HCT116 (cell line): Measurements from ENCODE around the gene PIK3R1. TPM values are rescaled to one million over a fixed set of nuclear protein-coding genes. Genes with fewer than 3 reads are reported as not detected.

ENCODE experiments used
- ATAC-seq: fragments of 200-7000 bp; cut with Tn5 transposase; 2 replicates; pipeline ENCODE4 v1.9.1; 2020; ENCODE audit warnings: mild to moderate bottlenecking, moderate library complexity
- BruUV-seq: library from RNA; stranded (reverse); fragments of 400-500 nt; replicated peaks from 2 replicates; lab custom pipeline; 2021; lab: Mats Ljungman, UMichigan
- CTCF ChIA-PET: fragments of 300-600 bp; sonication (Branson Sonifier 250); formaldehyde crosslinking; loops from one replicate; lab custom pipeline; 2021; ENCODE audit warnings: antibody characterized with exemption; lab: Charles Lee
- POLR2A ChIA-PET: fragments of 300-600, 350-600 bp; sonication (Branson Sonifier 250); formaldehyde crosslinking; loops from one replicate; lab custom pipeline; 2021; ENCODE audit warnings: antibody characterized with exemption; lab: Charles Lee
- RAD21 ChIA-PET, 2 experiments: fragments of 300-600 bp; sonication (Branson Sonifier 250); formaldehyde crosslinking; loops; one replicate each; lab custom pipeline; 2023; ENCODE audit warnings: low total read pairs in 2 of 2; ENCODE audit not compliant: uncharacterized antibody in 2 of 2, unreplicated experiment in 2 of 2, low non-redundant PET in 1 of 2; lab: Charles Lee
- DNase-seq: peaks from one replicate; pipeline ENCODE4 v3.0.0-alpha.2; 2010; ENCODE audit warnings: low read depth, low spot score
- H2AFZ ChIP-seq: fragments of 200-600 bp; shearing (Covaris generic), sonication (generic); 2 replicates; pipeline ENCODE4 v1.6.1; 2017; ENCODE audit warnings: low read depth, mixed run types, mixed read lengths, antibody characterized with exemption, low read length; ENCODE audit not compliant: poor library complexity, severe bottlenecking
- H3K27ac ChIP-seq: 2 replicates; pipeline ENCODE4 v1.5.1; 2012; ENCODE audit warnings: low read depth, low read length
- H3K27me3 ChIP-seq: fragments of 200-600 bp; sonication (generic); 2 replicates; pipeline ENCODE4 v1.6.1; 2016; ENCODE audit warnings: mixed run types, low read length, mixed read lengths; ENCODE audit not compliant: insufficient read depth
- H3K36me3 ChIP-seq, 2 experiments: fragments of 200-500 bp in 1 of 2; fragments of 200-600 bp in 1 of 2; sonication (Bioruptor generic) in 1 of 2; sonication (generic) in 1 of 2; 2 replicates each; pipeline versions ENCODE4 v1.5.1 to v1.6.1; 2014 to 2016; ENCODE audit warnings: low read length in 2 of 2, inconsistent platforms in 1 of 2, mixed read lengths in 1 of 2, mixed run types in 1 of 2; ENCODE audit not compliant: insufficient read depth in 2 of 2, control insufficient read depth in 1 of 2
- H3K4me1 ChIP-seq, 2 experiments: fragments of 200-600 bp in 1 of 2; sonication (generic) in 1 of 2; 2 replicates each; pipeline versions ENCODE4 v1.5.1 to v1.6.1; 2012 to 2017; ENCODE audit warnings: low read length in 2 of 2, inconsistent platforms in 1 of 2, mild to moderate bottlenecking in 1 of 2, mixed read lengths in 1 of 2, mixed run types in 1 of 2, moderate library complexity in 1 of 2; ENCODE audit not compliant: insufficient read depth in 2 of 2, control insufficient read depth in 1 of 2
- H3K4me2 ChIP-seq: fragments of 200-600 bp; sonication (generic); 2 replicates; pipeline ENCODE4 v1.6.1; 2017; ENCODE audit warnings: mixed run types, low read length, mixed read lengths
- H3K4me3 ChIP-seq, 2 experiments: fragments of 200-600 bp in 1 of 2; sonication (generic) in 1 of 2; replicated peaks in 1 of 2; 2 replicates each; pipeline ENCODE4 v1.5.1; 2011 to 2016; ENCODE audit warnings: low read length in 2 of 2, control low read depth in 1 of 2, low read depth in 1 of 2, mild to moderate bottlenecking in 1 of 2, mixed read lengths in 1 of 2, mixed run types in 1 of 2
- H3K79me2 ChIP-seq: fragments of 200-600 bp; sonication (generic); 2 replicates; pipeline ENCODE4 v1.6.1; 2017; ENCODE audit warnings: mild to moderate bottlenecking, mixed run types, low read length, moderate library complexity, mixed read lengths; ENCODE audit not compliant: insufficient read depth
- H3K9ac ChIP-seq: fragments of 200-600 bp; sonication (generic); 2 replicates; pipeline ENCODE4 v1.6.1; 2016; ENCODE audit warnings: low read length, mixed read lengths
- H3K9me2 ChIP-seq: fragments of 200-600 bp; sonication (generic), shearing (Covaris generic); 2 replicates; pipeline ENCODE4 v1.6.1; 2017; ENCODE audit warnings: mixed run types, mild to moderate bottlenecking, moderate library complexity; ENCODE audit not compliant: insufficient read depth
- H3K9me3 ChIP-seq, 2 experiments: fragments of 200-500 bp in 1 of 2; fragments of 200-600 bp in 1 of 2; sonication (Bioruptor generic) in 1 of 2; sonication (generic) in 1 of 2; 2 replicates each; pipeline ENCODE4 v1.6.1; 2014 to 2017; ENCODE audit warnings: low read length in 2 of 2, mixed read lengths in 2 of 2, inconsistent platforms in 1 of 2, low read depth in 1 of 2, mild to moderate bottlenecking in 1 of 2, mixed run types in 1 of 2, moderate library complexity in 1 of 2; ENCODE audit not compliant: control insufficient read depth in 1 of 2, insufficient read depth in 1 of 2
- H4K20me1 ChIP-seq: fragments of 200-600 bp; sonication (generic), shearing (Covaris generic); 2 replicates; pipeline ENCODE4 v1.6.1; 2017; ENCODE audit warnings: mixed run types, mild to moderate bottlenecking, moderate library complexity; ENCODE audit not compliant: insufficient read depth
- CBX3 ChIP-seq: IDR thresholded peaks from 2 replicates; pipeline ENCODE4 v1.6.1; 2012; ENCODE audit warnings: low read depth
- EGR1 ChIP-seq: IDR thresholded peaks from 2 replicates; pipeline ENCODE4 v1.6.1; 2012; ENCODE audit warnings: low read depth
- EZH2 ChIP-seq: fragments of 200-600 bp; sonication (generic); IDR thresholded peaks from 2 replicates; pipeline ENCODE4 v1.6.1; 2017; ENCODE audit warnings: antibody characterized with exemption, mixed run types
- EZH2phosphoT487 ChIP-seq: fragments of 200-600 bp; IDR thresholded peaks from 2 replicates; pipeline ENCODE4 v1.6.1; 2018; ENCODE audit warnings: antibody characterized with exemption, borderline replicate concordance
- FOSL1 ChIP-seq: IDR thresholded peaks from 2 replicates; pipeline ENCODE4 v1.6.1; 2012; ENCODE audit warnings: low read depth
- JUND ChIP-seq: IDR thresholded peaks from 2 replicates; pipeline ENCODE4 v1.6.1; 2012
- POLR2AphosphoS5 ChIP-seq: IDR thresholded peaks from 2 replicates; pipeline ENCODE4 v1.6.1; 2011; ENCODE audit warnings: mild to moderate bottlenecking, low read depth, low read length, moderate library complexity
- SIN3A ChIP-seq: IDR thresholded peaks from 2 replicates; pipeline ENCODE4 v1.6.1; 2012; ENCODE audit warnings: low read depth
- SRF ChIP-seq: IDR thresholded peaks from 2 replicates; pipeline ENCODE4 v1.6.1; 2012; ENCODE audit warnings: low read depth
- TCF7L2 ChIP-seq: IDR thresholded peaks from 2 replicates; pipeline ENCODE4 v1.7.0; 2011; ENCODE audit warnings: borderline replicate concordance, inconsistent platforms; ENCODE audit not compliant: insufficient read depth, insufficient read length; ENCODE audit errors: extremely low read depth
- YY1 ChIP-seq: IDR thresholded peaks from 2 replicates; pipeline ENCODE4 v1.6.1; 2011; ENCODE audit warnings: low read length, low read depth, moderate library complexity, mild to moderate bottlenecking; ENCODE audit not compliant: insufficient replicate concordance; ENCODE audit errors: extremely low read depth
- intact Hi-C: fragments of 100-400 bp; cut with micrococcal nuclease; formaldehyde crosslinking; loops from 2 replicates; pipeline ENCODE4 v1.10.0; 2022
- total RNA-seq: library from RNA; stranded (reverse); gene quantifications from one replicate; pipeline ENCODE4 v1.2.1, GENCODE V29; 2021; ENCODE audit not compliant: unreplicated experiment
- TF ChIP-seq, protein P1 (sequence below): IDR thresholded peaks from 2 replicates; pipeline ENCODE4 v1.6.1; 2012
- TF ChIP-seq, protein P2 (sequence below): IDR thresholded peaks from 2 replicates; pipeline ENCODE4 v1.6.1; 2012; ENCODE audit warnings: low read depth
- TF ChIP-seq, protein P3 (sequence below): IDR thresholded peaks from 2 replicates; pipeline ENCODE4 v1.6.1; 2011; ENCODE audit warnings: mild to moderate bottlenecking, low read length, moderate library complexity; ENCODE audit not compliant: insufficient replicate concordance; ENCODE audit errors: extremely low read depth
- TF ChIP-seq, protein P4 (sequence below): IDR thresholded peaks from 2 replicates; pipeline ENCODE4 v1.6.1; 2012

The PIK3R1 gene
- total RNA-seq, 1 experiment from 2014 or later, result 7.2 TPM

DNA sequence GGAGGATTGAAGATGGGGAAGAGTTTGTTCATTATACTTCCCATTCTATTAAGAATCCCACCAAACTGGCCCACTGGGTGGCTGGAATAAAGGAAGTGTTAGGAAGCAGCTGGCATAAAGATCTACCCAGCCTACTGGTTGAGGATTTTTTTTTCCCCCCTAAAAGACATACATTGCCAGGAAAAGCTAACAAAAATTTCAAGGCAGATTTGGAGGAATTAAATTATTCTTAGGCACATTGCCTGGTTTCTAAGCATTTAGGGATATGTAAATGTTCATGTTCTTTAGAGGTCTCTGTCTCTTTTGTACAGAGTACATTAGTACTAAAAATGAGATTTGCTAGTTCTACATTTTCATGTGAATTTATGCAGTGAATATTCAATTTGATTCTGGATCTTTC, 8.3 kb downstream of the PIK3R1 start:
- H4K20me1 ChIP-seq, result no peaks in the 10 kb centered on the region
- intact Hi-C loops, result no loop called here
- TF ChIP-seq EZH2phosphoT487 (no peak), EGR1 (no peak), CBX3 (no peak), POLR2AphosphoS5 (no peak), SRF (no peak), EZH2 (no peak), YY1 (no peak), SIN3A (no peak), JUND (no peak), FOSL1 (no peak), TCF7L2 (no peak)
- TF ChIP-seq, protein P1, sequence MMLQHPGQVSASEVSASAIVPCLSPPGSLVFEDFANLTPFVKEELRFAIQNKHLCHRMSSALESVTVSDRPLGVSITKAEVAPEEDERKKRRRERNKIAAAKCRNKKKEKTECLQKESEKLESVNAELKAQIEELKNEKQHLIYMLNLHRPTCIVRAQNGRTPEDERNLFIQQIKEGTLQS, result no peak
- TF ChIP-seq, protein P2, sequence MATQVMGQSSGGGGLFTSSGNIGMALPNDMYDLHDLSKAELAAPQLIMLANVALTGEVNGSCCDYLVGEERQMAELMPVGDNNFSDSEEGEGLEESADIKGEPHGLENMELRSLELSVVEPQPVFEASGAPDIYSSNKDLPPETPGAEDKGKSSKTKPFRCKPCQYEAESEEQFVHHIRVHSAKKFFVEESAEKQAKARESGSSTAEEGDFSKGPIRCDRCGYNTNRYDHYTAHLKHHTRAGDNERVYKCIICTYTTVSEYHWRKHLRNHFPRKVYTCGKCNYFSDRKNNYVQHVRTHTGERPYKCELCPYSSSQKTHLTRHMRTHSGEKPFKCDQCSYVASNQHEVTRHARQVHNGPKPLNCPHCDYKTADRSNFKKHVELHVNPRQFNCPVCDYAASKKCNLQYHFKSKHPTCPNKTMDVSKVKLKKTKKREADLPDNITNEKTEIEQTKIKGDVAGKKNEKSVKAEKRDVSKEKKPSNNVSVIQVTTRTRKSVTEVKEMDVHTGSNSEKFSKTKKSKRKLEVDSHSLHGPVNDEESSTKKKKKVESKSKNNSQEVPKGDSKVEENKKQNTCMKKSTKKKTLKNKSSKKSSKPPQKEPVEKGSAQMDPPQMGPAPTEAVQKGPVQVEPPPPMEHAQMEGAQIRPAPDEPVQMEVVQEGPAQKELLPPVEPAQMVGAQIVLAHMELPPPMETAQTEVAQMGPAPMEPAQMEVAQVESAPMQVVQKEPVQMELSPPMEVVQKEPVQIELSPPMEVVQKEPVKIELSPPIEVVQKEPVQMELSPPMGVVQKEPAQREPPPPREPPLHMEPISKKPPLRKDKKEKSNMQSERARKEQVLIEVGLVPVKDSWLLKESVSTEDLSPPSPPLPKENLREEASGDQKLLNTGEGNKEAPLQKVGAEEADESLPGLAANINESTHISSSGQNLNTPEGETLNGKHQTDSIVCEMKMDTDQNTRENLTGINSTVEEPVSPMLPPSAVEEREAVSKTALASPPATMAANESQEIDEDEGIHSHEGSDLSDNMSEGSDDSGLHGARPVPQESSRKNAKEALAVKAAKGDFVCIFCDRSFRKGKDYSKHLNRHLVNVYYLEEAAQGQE, result no peak
- TF ChIP-seq, protein P3, sequence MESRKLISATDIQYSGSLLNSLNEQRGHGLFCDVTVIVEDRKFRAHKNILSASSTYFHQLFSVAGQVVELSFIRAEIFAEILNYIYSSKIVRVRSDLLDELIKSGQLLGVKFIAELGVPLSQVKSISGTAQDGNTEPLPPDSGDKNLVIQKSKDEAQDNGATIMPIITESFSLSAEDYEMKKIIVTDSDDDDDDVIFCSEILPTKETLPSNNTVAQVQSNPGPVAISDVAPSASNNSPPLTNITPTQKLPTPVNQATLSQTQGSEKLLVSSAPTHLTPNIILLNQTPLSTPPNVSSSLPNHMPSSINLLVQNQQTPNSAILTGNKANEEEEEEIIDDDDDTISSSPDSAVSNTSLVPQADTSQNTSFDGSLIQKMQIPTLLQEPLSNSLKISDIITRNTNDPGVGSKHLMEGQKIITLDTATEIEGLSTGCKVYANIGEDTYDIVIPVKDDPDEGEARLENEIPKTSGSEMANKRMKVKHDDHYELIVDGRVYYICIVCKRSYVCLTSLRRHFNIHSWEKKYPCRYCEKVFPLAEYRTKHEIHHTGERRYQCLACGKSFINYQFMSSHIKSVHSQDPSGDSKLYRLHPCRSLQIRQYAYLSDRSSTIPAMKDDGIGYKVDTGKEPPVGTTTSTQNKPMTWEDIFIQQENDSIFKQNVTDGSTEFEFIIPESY, result no peak
- TF ChIP-seq, protein P4, sequence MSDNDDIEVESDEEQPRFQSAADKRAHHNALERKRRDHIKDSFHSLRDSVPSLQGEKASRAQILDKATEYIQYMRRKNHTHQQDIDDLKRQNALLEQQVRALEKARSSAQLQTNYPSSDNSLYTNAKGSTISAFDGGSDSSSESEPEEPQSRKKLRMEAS, result no peak
- H3K27me3 ChIP-seq, result no peaks in the 10 kb centered on the region
- no peaks in the 10 kb centered on the region for H3K79me2 ChIP-seq
- H3K27ac ChIP-seq, result no peak overlapping the region
- H3K36me3 ChIP-seq, result 0 out of 4 replicates have a peak, but pooled peaks cover 0 to 2% of the 10 kb centered on the region in 2 experiments
- H3K4me2 ChIP-seq, result no peak overlapping the region
- ChIA-PET POLR2A (interaction anchor here (1.2 kb wide), 1 partner anchor 8 kb away, joined by 6 read pairs; the partner anchor contains the start of gene PIK3R1), RAD21 (no interaction called here), CTCF (no interaction called here)
- peaks cover 0 to 6% of the 10 kb centered on the region in 2 experiments; a peak in 1 of 4 replicates for H3K4me1 ChIP-seq
- H3K9me3 ChIP-seq, result no peaks in the 10 kb centered on the region
- BruUV-seq, result no TSS peak
- DNase-seq, result no peak
- H3K9ac ChIP-seq, result no peak overlapping the region
- H3K4me3 ChIP-seq, result no peak overlapping the region
- H3K9me2 ChIP-seq, result no peaks in the 10 kb centered on the region
- H2AFZ ChIP-seq, result no peak overlapping the region
- ATAC-seq, result no peak
